ENCODE results near the gene SLC6A9. TPM values are rescaled to one million over a fixed set of nuclear protein-coding genes. Genes with fewer than 3 reads are reported as not detected.

Gene SLC6A9
- total RNA-seq, 2 experiments from 2014 or later: 8.2 to 21.8 TPM

DNA sequence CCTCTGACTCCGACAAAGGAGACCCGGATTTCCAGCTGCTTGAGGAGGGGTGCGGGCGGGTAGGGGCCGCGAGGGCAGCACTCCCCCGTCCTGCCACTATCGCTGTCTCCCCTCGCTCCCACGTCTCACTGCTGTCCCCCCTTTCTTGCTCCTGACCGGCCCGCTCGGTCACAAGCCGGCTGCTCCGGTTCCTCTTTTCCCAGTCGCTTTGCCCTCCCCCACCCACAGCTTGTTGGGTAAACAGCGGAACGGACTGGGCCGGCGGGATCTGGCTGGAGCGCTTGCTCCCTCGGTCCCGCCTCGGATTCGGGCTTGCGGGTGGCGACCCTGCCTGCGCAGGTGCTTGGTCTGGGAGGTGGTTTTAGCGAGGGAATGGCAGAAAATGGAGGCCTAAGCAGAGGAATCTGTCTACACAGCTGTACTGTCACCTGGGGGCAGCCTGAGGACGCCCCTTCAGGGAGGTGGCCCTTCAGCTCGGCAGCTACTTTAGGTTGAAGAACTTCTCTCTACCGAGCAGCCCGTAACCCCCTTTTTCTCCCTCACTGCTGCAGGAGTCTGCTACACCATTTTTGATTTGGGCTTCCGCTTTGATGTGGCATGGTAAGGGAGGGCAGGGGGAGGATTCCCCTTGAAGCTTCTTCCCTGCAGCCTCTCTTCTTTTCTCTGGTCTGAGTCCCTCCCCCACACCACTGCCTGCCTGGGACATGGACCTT lies 55.9 kb downstream of the SLC6A9 start:
- no peaks in the 10 kb centered on the region for H3K9me3 ChIP-seq (ENCODE audit: low read length)
- CTCF ChIA-PET (ENCODE audit: unreplicated experiment): interaction anchor here (1.1 to 1.4 kb wide), 2 partner anchors 17 to 40 kb away, joined by 3 read pairs; no protein-coding TSS in a partner anchor
- peaks cover 24% of the 10 kb centered on the region for H3K4me1 ChIP-seq (ENCODE audit: insufficient read depth, low read length, poor library complexity, severe bottlenecking)
- no peak for TF ChIP-seq EZH2phosphoT487 (IDR thresholded peaks at IDR 0.05; ENCODE audit: borderline replicate concordance, low read depth, low read length)
- TF ChIP-seq, protein P1, sequence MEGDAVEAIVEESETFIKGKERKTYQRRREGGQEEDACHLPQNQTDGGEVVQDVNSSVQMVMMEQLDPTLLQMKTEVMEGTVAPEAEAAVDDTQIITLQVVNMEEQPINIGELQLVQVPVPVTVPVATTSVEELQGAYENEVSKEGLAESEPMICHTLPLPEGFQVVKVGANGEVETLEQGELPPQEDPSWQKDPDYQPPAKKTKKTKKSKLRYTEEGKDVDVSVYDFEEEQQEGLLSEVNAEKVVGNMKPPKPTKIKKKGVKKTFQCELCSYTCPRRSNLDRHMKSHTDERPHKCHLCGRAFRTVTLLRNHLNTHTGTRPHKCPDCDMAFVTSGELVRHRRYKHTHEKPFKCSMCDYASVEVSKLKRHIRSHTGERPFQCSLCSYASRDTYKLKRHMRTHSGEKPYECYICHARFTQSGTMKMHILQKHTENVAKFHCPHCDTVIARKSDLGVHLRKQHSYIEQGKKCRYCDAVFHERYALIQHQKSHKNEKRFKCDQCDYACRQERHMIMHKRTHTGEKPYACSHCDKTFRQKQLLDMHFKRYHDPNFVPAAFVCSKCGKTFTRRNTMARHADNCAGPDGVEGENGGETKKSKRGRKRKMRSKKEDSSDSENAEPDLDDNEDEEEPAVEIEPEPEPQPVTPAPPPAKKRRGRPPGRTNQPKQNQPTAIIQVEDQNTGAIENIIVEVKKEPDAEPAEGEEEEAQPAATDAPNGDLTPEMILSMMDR (conservative IDR thresholded peaks at IDR 0.05; ENCODE audit: low read length): no peak
- H3K4me2 ChIP-seq (ENCODE audit: low read length): peak overlapping the region; percentile 90
- BruUV-seq (replicated peaks): no TSS peak
- H3K27ac ChIP-seq (ENCODE audit: low read depth, low read length, poor library complexity, severe bottlenecking): peak overlapping the region; percentile 46
- H3K4me3 ChIP-seq (ENCODE audit: low read depth, low read length, poor library complexity, severe bottlenecking): peak overlapping the region; percentile 94
- H3K36me3 ChIP-seq (ENCODE audit: insufficient read depth, low read length): peaks cover 56% of the 10 kb centered on the region
- no peaks in the 10 kb centered on the region for H3K9me2 ChIP-seq (ENCODE audit: insufficient read depth, low read length)
- H4K20me1 ChIP-seq (ENCODE audit: insufficient read depth, low read length): 0 out of 2 replicates have a peak, but pooled peaks cover 9% of the 10 kb centered on the region
- H2AFZ ChIP-seq (ENCODE audit: low read length): peak overlapping the region; percentile 69
- intact Hi-C loops (cut with micrococcal nuclease; ENCODE audit: unreplicated experiment): loop anchor here (2.0 kb wide), 1 partner anchor 15 kb away; the partner anchor contains the start of gene CCDC24
- peaks cover 6% of the 10 kb centered on the region; the same call in 1 of the 2 replicates for H3K79me2 ChIP-seq (ENCODE audit: insufficient read depth, low read depth, low read length)
- POLR2A ChIA-PET: interaction anchor here (0.5 to 0.6 kb wide), 3 partner anchors 66 to 360 kb away, joined by 3 to 5 read pairs (median 5); no protein-coding TSS in a partner anchor
- DNase-seq (ENCODE audit: low spot score): peak; percentile 55

DNA sequence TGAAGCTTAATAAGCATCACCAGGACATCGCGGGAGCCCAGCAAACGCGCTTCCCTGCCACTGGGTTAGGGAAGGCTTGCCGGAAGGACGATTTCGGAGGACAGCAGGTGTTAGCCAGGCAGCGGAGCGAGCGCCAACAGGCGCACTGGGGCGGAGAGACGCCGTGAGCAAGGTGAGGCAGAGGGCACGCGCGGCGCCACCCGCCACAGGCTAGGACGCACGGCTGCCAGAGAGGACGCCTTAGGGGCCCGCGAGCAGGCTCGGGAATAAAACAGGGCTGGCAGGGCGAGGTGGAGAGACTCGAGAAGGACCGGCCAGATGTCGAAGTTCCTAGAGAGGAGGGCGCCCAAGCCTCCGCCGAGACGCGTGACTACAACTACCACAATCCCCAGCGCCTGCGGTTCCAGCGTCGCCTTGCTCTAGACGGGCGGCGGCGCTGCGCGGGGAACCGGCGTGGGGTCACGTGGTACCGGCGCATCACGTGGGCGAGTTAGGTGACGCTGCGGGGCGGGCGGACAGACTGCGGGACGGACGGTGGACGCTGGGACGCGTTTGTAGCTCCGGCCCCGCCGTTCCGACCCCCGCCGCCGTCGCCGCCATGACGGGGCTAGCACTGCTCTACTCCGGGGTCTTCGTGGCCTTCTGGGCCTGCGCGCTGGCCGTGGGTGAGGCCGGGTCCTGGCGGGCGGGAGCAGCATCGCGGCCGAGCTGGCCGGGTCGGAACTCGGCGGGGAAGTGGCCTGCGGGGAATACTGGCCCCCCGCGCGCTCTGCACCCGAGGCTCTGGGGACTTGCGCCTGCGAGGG lies 56.6 kb downstream of the SLC6A9 start, which contains the start of gene ATP6V0B:
Gene ATP6V0B, plus strand, starts transcription at position 518 of the 806 bp plus-strand sequence. Its CDS starts 81 bp downstream, at position 599.
- peaks cover 24% of the 10 kb centered on the region for H3K4me1 ChIP-seq (ENCODE audit: insufficient read depth, low read length, poor library complexity, severe bottlenecking)
- no TSS peak for BruUV-seq (replicated peaks)
- no peaks in the 10 kb centered on the region for H3K9me2 ChIP-seq (ENCODE audit: insufficient read depth, low read length)
- ChIA-PET POLR2A (interaction anchor here (0.5 to 1.2 kb wide), 3 partner anchors 26 to 361 kb away, joined by 3 to 5 read pairs (median 3); no protein-coding TSS in a partner anchor), CTCF (ENCODE audit: unreplicated experiment) (interaction anchor here (1.1 to 1.4 kb wide), 2 partner anchors 18 to 39 kb away, joined by 3 read pairs; no protein-coding TSS in a partner anchor)
- H3K9me3 ChIP-seq (ENCODE audit: low read length): no peaks in the 10 kb centered on the region
- H3K36me3 ChIP-seq (ENCODE audit: insufficient read depth, low read length): peaks cover 56% of the 10 kb centered on the region
- peak within 1 kb of the TSS; percentile 90 for H3K4me2 ChIP-seq (ENCODE audit: low read length)
- peak; percentile 94 for DNase-seq (ENCODE audit: low spot score)
- TF ChIP-seq, protein P1 (conservative IDR thresholded peaks at IDR 0.05; ENCODE audit: low read length): no peak
- no peak for TF ChIP-seq EZH2phosphoT487 (IDR thresholded peaks at IDR 0.05; ENCODE audit: borderline replicate concordance, low read depth, low read length)
- peaks cover 10% of the 10 kb centered on the region; the same call in 1 of the 2 replicates for H3K79me2 ChIP-seq (ENCODE audit: insufficient read depth, low read depth, low read length)
- peak within 1 kb of the TSS; percentile 46 for H3K27ac ChIP-seq (ENCODE audit: low read depth, low read length, poor library complexity, severe bottlenecking)
- H4K20me1 ChIP-seq (ENCODE audit: insufficient read depth, low read length): 0 out of 2 replicates have a peak, but pooled peaks cover 9% of the 10 kb centered on the region
- H3K4me3 ChIP-seq (ENCODE audit: low read depth, low read length, poor library complexity, severe bottlenecking): peak within 1 kb of the TSS; percentile 94
- peak within 1 kb of the TSS; percentile 69 for H2AFZ ChIP-seq (ENCODE audit: low read length)
- intact Hi-C loops (cut with micrococcal nuclease; ENCODE audit: unreplicated experiment): loop anchor here (1.0 to 2.0 kb wide), 2 partner anchors 16 to 28 kb away; partner anchors contain the start of genes CCDC24 and IPO13
